Stimulated activated CD4-positive, alpha-beta T cell treated with anti-CD3 and anti-CD28 coated beads, TNF-alpha, amount 100 ng/mL, for 24 hours (primary cell): ENCODE data around the gene ACSM2A.
"Not testable (repeated sequence)": the region's sequence is repeated elsewhere in the genome, so short reads cannot be mapped to it uniquely, and the experiment has no call there.

Experiments
- DNase-seq, 3 experiments: peaks; one replicate each; pipeline ENCODE4 v3.0.0-alpha.2; 2020; ENCODE audit warnings: low read depth in 3 of 3

The ACSM2A gene

GRCh38 chr16:20459227-20459626 is 7.9 kb downstream of the ACSM2A start:
- DNase-seq = not testable (repeated sequence)

GRCh38 chr16:20460313-20460712 is 9.0 kb downstream of the ACSM2A start:
- not testable (repeated sequence) for DNase-seq

GRCh38 chr16:20468954-20469353 is 17.6 kb downstream of the ACSM2A start:
- not testable (repeated sequence) for DNase-seq

- not testable (repeated sequence) for DNase-seq
Measured at GRCh38 chr16:20469930-20470329, 18.6 kb downstream of the ACSM2A start.

GRCh38 chr16:20470732-20471131 is 19.4 kb downstream of the ACSM2A start:
- DNase-seq = not testable (repeated sequence)

- not testable (repeated sequence) for DNase-seq
Measured at GRCh38 chr16:20477188-20477744, 25.9 kb downstream of the ACSM2A start.

- DNase-seq = not testable (repeated sequence)
Measured at GRCh38 chr16:20483989-20484388, 32.7 kb downstream of the ACSM2A start.

- DNase-seq = no peak
Measured at GRCh38 chr16:20484726-20485125, 33.4 kb downstream of the ACSM2A start.

GRCh38 chr16:20485408-20485807 is 34.1 kb downstream of the ACSM2A start:
- DNase-seq = no peak

- not testable (repeated sequence) for DNase-seq
Measured at GRCh38 chr16:20490994-20491393, 39.7 kb downstream of the ACSM2A start.

- DNase-seq = not testable (repeated sequence)
Measured at GRCh38 chr16:20491448-20491847, 40.1 kb downstream of the ACSM2A start.

GRCh38 chr16:20504418-20504817 is 53.1 kb downstream of the ACSM2A start:
- DNase-seq = no peak

GRCh38 chr16:20507280-20507679 is 56.0 kb downstream of the ACSM2A start:
- DNase-seq = no peak

GRCh38 chr16:20510323-20510722 is 59.0 kb downstream of the ACSM2A start:
- DNase-seq = no peak

GRCh38 chr16:20515688-20516090 is 64.4 kb downstream of the ACSM2A start:
- DNase-seq = no peak

- no peak for DNase-seq
Measured at GRCh38 chr16:20517149-20517548, 65.8 kb downstream of the ACSM2A start.

- DNase-seq = no peak
Measured at GRCh38 chr16:20519231-20519630, 67.9 kb downstream of the ACSM2A start.

GRCh38 chr16:20520103-20520502 is 68.8 kb downstream of the ACSM2A start:
- no peak for DNase-seq

GRCh38 chr16:20531795-20532194 is 80.5 kb downstream of the ACSM2A start:
- not testable (repeated sequence) for DNase-seq

- DNase-seq = not testable (repeated sequence)
Measured at GRCh38 chr16:20532284-20532792, 81.0 kb downstream of the ACSM2A start.

- DNase-seq = not testable (repeated sequence)
Measured at GRCh38 chr16:20536669-20537068, 85.3 kb downstream of the ACSM2A start.
